ENCODE results near the gene CBX1.
"Not testable (repeated sequence)": the region's sequence is repeated elsewhere in the genome, so short reads cannot be mapped to it uniquely, and the experiment has no call there.

CBX1 gene

DNA sequence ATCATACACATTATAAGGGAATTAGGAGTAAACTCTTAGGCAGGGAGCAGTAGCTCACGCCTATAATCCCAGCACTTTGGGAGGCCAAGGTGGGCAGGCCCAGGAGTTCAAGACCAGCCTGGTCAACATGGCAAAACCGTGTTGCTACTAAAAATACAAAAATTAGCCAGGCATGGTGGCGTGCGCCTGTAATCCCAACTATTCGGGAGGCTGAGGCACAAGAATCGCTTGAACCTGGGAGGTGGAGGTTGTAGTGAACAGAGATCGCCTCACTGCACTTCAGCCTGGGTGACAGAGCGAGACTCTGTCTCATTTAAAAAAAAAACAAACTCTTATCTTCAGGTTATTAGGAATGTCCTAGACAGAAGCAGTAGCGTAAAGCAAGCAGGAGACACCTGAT is 28.5 kb downstream of the CBX1 start:
- DNase-seq (ENCODE audit: low read depth), result not testable (repeated sequence)

DNA sequence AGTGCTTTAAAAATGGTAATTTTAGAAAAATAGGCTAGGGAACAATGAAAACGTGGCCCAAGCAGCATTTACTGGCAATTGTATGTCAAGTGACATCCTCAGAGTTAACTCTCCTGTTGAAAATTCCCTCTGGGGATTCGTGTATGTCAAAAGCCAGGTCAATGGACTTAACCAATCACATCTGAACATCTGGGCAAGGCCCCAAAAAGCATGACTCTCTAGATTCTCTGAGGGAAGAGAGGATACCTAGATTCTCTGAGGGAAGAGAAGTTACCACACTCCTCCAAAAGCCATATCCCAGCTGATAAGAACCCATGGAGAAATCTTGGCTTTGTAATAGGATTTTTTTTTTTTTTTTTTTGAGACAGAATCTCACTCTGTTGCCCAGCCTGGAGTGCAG is 29.6 kb downstream of the CBX1 start:
- no peak for DNase-seq (ENCODE audit: low read depth)

DNA sequence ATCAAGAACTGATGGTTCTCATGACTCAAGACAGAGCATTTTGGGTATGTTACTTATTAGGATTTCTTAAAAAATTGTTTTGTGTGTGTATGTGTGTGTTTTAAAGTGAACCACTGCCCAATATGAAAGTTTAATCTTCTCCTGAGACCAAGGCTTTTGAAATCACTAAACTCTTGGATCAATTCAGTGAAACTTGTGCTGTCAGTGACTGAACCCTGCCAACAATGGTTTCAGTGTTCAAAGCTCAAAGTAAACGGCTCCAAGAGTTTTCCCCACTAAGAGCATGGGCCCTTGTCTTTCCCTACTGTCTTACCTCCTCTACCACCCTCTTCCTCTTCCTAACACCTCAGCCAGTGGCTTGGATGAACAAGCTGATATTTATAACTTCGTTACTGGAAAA is 31.1 kb downstream of the CBX1 start:
- no peak for DNase-seq (ENCODE audit: low read depth)

DNA sequence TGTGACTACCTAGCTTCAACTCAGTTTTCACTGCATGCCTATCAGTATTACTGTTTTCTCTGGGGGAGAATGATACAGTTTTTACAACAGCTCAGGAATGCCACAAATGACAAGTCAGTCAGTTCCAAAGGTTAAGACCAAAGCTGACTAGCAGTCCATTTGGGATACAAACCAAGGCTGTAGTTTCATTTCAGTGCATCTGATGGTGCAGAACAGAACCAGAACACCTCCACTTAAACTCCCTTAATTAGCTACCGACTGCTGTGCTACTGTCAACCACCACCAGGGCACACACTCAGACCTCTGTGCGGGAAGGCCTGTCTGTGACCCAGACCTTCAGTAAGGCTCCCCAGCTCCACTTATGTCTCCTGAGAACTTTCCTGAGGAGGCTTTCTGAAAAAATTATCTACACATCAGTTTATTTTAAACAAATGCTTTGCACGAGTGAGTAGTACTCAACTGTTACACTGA is 32.8 kb downstream of the CBX1 start:
- no peak for DNase-seq (ENCODE audit: low read depth)

DNA sequence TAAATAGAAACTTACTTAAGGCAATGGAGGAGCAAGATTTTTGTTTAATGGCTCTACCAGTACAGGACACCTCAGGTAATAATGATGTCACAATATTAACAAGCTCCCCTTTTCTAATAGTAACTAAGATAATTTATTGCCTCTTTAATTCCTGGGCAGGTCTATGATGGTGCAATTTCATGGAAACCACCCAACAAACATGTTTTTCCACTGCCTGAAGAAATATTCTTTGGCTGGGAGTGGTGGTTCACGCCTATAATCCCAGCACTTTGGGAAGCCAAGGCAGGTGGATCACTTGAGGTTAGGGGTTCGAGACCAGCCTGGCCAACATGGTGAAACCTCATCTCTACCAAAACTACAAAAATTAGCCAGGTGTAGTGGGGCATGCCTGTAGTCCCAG is 33.5 kb downstream of the CBX1 start:
- not testable (repeated sequence) for DNase-seq (ENCODE audit: low read depth)

DNA sequence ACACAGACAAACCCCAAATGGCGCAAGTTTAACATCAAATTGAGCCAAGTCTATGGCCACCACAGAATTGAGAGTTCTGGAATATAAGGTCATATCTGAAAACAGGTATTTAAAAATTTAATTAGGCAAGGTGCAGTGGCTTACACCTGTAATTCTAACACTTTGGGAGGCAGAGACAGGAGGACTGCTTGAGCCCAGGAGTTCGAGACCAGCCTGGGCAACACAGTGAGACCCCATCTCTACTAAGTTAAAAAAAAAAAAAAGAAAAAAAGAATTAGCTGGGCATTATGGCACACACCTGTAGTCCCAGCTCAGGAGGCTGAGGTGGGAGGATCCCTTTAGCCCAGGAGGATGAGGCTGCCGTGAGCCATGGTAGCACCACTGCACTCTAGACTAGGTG is 34.0 kb downstream of the CBX1 start:
- no peak for DNase-seq (ENCODE audit: low read depth)

DNA sequence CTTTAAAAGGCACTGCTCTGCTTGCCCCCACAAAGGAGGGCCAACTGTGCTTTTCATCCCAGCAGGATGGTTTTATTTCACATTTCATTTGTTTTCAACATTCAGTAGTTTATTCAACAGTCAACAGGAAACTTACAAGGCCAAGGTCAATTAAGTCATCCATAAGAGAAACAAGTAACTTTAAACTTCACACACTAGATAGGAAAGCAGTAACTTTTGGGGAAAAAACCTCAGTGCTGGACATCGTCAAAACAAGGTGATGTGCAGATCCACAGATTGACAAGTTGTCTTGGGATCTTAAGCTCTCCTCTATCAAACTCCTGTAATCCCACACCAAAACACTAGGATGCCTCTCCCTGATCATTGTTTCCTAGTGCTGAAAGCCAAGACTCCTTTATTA is 34.6 kb downstream of the CBX1 start:
- DNase-seq (ENCODE audit: low read depth), result no peak

DNA sequence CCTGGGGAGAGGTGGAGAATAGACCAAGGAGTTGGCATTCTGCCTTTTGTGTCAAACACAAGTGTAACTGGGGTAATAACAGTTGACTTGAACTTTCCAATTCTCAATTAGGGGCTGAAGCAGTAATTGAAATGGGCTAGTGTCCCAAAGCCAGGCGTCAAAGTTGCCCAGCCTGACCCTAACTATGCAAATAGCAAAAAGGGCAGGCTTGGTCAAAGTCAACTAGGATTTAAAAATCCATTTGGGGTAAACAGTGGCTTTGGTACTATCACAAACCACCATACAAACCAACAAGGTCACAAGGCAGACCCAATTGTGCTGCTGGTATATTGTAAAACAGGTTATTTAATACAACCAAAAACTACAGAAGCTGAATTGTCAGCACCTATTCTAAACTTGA is 35.1 kb downstream of the CBX1 start:
- DNase-seq (ENCODE audit: low read depth), result no peak

DNA sequence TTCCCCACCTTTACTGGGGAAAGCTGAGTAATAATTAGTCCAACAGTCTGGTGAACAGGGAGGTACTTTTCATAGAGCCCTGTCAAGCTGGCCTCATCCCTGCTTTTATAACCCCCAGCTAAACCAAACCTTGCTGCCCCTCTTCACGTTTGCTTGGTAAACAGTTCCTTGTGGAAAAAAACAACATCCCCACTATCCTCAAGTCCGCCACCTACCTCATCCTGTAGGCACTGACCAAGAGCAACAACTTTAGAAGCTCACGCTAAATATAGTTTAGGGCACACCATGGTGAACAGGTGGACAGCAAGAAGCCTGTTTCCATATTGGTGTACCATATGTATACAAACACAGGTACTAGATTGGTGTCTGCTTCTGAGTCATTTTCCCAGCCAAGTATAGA is 36.6 kb downstream of the CBX1 start:
- no peak for DNase-seq (ENCODE audit: low read depth)

DNA sequence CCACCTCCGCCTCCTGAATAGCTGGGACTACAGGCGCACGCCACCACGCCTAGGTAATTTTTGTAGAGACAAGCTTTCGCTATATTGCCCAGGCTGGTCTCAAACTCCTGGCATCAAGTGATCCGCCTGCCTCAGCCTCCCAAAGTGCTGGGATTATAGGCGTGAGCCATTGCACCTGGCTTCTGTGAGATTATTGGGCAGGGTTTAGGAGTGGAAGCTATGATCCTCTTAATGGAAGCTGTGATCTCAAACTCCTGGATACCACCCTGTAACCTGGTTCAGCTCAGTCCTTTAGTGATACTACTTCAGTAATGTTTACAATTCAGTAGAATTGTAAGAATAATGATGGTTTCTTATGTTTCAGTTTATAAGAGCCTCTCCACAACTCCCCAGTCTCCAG is 39.0 kb downstream of the CBX1 start:
- no peak for DNase-seq (ENCODE audit: low read depth)

DNA sequence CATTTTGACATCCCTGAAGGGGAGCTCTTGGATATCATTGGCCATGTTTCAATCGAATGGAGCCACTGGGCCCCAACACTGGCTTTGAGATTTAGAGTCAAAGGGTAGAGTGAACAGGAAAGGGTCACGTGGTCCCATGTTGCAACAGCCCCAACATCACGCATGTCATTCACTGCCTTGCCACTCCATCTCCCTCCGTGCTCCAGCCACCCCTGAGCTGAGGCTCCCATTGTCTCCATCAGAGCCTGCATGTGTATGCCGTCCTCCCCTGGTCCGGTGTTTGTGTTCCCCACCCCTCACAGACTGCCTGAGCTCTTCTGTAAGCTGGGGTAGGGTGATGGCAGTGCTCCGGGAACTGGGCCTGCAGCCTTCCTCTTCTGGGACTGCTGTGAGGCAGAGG is 41.0 kb downstream of the CBX1 start:
- DNase-seq (ENCODE audit: low read depth), result no peak

DNA sequence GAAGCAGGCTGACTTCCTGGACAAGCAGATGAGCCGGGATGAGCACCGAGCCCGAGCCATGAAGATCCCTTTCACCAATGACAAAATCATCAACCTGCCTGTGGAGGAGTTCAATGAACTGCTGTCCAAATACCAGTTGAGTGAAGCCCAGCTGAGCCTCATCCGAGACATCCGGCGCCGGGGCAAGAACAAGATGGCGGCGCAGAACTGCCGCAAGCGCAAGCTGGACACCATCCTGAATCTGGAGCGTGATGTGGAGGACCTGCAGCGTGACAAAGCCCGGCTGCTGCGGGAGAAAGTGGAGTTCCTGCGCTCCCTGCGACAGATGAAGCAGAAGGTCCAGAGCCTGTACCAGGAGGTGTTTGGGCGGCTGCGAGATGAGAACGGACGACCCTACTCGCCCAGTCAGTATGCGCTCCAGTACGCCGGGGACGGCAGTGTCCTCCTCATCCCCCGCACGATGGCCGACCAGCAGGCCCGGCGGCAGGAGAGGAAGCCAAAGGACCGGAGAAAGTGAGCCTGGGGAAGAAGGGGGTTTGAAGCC is 42.1 kb downstream of the CBX1 start:
- no peak for DNase-seq (ENCODE audit: low read depth)

DNA sequence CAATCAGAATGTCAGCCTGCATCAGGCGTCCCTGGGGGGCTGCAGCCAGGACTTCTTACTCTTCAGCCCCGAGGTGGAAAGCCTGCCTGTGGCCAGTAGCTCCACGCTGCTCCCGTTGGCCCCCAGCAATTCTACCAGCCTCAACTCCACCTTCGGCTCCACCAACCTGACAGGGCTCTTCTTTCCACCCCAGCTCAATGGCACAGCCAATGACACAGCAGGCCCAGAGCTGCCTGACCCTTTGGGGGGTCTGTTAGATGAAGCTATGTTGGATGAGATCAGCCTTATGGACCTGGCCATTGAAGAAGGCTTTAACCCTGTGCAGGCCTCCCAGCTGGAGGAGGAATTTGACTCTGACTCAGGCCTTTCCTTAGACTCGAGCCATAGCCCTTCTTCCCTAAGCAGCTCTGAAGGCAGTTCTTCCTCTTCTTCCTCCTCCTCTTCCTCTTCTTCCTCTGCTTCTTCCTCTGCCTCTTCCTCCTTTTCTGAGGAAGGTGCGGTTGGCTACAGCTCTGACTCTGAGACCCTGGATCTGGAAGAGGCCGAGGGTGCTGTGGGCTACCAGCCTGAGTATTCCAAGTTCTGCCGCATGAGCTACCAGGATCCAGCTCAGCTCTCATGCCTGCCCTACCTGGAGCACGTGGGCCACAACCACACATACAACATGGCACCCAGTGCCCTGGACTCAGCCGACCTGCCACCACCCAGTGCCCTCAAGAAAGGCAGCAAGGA is 42.7 kb downstream of the CBX1 start:
- DNase-seq (ENCODE audit: low read depth), result no peak

DNA sequence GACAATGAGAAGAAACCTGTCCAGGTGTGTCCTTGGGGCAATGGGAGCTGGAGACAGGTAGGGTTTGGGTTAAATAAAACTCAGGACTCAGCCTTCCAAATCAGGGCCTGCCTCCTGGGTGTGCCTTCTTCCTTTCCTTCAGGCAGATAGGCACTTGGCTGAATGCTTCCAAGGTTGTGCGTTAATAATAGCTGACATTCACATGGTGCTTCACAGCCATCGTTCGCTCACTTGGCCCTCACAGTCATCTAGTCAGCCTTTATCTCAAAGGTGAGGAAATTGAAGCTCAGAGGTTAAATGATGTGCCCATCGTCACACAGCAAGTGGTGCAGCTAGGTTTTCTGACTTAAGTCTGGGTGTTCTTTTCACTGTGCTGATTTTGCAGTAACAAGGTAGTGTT is 43.7 kb downstream of the CBX1 start:
- DNase-seq (ENCODE audit: low read depth), result no peak

DNA sequence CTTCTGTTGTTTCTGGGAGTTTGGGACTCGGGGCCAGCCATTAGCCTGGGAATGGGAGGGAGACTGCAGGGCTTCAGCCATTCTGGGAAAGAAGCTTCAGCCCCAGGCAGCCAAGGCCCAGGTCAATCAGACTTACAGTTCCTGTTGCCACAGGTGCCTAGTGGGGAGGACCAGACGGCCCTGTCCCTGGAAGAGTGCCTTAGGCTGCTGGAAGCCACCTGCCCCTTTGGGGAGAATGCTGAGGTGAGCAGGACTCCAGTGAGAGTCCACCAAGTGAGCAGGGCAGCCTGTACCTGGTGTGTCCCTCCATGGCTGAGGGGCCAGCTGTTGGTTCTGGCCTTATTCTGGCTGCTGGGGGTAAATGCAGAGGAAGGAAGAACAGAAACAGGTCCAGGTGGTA is 44.4 kb downstream of the CBX1 start:
- DNase-seq (ENCODE audit: low read depth), result no peak

DNA sequence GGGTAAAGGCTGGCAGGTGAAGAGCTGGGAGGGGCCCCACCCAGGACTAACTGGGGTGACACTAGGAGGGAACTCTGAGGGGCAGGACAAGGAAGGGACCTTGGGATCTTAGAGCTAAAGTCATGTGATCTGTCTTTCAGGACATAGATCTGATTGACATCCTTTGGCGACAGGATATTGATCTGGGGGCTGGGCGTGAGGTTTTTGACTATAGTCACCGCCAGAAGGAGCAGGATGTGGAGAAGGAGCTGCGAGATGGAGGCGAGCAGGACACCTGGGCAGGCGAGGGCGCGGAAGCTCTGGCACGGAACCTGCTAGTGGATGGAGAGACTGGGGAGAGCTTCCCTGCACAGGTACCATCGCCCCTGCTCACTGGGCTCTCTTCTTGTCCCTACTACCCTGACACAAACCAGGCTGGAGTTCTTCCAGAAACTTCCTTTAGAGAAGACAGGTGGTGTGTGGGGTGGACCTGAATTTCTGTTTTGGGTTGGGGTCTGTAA is 45.0 kb downstream of the CBX1 start:
- DNase-seq (ENCODE audit: low read depth), result no peak

DNA sequence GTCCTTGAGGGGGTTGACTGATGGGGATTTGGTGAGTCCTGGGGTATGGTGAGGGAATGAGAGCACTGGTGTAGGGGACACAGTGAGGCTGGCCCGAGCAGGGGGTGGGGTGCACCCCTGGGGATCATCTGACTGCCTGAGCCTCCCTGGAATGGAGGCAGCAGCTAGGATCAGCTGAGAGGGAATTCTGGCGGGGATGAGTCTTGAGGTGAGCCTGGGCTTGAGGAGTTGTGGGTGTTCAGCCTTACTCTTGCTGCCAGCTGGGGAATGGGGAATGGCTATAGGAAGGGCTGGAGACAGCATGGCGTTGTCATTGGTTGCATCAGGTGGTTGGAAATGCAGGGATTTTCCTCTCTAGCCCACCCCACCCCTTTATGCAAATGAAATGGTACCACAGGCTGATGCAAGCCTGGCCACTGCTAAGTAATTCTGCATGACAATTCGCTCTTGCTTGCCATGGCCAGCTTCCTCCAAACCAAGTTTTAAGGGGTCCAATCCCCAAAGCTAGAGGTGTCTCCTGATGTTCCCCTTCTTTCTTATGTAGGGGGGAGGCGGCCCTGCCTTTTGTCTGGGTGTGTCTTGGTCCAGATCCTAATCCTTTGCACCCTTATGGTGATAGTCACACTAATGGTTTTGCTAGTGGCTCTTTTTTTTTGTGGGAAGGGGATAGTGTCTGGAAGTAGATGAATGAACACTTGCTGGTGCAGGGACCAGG is 45.6 kb downstream of the CBX1 start:
- no peak for DNase-seq (ENCODE audit: low read depth)

DNA sequence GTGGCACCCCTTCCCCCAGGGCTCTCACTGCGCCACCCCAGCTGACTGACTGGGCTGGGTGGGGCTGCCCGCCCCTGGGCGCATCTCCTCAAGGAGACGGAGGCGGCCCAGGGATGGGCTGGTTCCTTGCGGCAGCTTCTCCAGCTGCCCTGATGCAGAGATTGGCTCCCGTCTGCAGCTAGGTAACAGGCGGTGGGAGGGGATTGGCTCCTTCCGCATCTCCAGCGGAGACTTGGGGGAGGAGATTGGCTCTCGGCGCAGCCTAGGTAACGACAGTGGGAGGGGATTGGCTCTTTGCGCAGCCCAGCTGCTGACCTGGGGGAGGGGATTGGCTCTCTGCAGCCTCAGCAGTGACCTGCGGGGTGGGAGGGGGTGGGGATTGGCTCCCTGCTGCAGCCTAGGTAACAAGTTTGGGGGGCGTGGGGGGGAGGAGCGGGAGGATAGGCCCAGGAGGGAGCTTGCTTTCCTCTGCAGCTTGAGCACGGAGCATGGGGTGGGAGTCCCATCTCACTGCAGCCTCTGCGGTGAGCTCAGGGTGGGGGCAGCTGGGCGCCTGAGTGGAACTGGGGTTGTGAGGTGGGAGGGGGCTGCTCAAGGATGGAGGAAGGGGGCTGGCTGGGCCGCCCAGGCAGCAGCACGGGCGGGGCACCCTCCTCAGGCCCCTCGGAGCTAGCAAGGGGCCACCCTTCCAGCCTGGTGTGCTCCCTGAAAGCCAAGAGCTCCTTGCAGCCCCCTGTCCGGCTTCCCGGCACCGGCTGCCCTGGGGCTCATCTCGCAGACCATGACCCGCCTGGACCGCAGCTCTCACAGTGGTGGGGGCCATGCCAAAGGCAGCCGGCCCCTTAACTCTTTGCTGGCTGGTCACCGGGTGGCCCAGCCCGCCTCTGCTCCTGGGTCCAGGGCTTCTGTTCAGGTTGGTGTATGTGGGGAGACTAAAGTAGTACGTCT is 46.8 kb downstream of the CBX1 start:
- DNase-seq (ENCODE audit: low read depth), result no peak

DNA sequence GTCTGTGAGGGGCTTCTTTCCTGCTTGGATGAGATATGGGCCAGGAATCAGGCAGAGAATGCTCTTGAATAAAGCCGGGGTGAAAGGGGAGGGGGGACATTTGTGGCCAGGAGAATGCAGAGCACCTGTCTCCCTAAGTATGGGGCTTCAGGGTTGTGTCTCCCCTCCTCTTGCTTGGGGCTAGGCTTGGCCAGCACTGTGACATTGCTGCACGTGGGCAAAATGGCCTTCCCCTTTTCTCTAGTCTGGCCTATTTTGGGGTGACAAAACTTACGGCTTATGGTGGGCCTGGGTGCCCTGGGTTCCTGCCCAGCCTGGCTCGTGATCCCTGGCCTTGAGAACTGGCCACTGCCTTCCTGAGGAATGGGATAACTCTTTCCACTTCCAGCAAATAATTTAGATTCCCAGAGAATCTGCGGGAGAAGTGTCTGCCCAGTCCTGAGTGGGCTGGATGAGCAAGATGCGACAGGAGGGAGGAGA is 47.5 kb downstream of the CBX1 start:
- DNase-seq (ENCODE audit: low read depth), result no peak

DNA sequence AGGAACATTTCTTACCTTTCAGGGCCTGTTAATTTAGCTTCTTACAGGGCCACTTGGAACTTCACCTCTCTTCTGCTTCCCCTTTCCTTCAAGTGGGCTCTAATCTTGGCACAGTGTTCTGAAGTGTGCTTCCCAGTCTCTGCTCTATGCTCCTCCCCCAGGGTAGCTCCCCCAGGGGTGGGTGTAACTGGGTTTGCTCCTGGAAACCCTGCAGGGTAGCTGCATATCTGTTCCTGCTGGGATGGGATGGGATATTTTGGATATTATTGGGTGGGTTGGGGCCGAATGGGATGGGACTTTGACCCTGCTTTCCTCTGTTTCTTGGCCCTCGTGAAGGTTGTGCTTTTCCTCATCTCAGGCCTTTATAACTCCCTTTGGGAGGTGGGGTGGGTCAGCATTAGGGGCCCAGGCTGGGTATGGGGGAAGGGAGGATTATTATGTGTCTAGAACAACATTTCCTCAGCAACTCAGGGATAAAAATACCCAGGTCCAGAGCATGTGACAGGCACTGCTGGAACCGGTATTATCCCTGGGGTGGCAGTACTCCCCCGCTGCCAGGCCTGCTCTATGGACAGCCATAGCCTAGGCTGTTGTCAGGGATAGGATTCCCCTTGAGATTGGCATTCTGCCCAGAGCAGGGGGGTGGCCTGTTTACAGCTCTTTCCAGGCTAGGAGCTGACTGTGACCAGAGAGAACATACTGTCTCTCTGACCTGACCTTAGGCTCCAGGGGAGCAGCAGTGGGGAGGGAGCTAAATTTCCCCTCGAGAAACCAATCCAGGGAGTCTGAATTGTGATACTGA is 48.1 kb downstream of the CBX1 start:
- DNase-seq (ENCODE audit: low read depth), result no peak

Measured in stimulated activated CD8-positive, alpha-beta memory T cell treated with anti-CD3 and anti-CD28 coated beads, Interleukin-15, amount 100 ng/mL, for 24 hours (primary cell).